Measurements from ENCODE around the gene KCNJ13. TPM values are rescaled to one million over a fixed set of nuclear protein-coding genes. Genes with fewer than 3 reads are reported as not detected.

The KCNJ13 gene
- total and polyA plus RNA-seq, 8 donors, result 0.37 TPM; not detected in 7

DNA sequence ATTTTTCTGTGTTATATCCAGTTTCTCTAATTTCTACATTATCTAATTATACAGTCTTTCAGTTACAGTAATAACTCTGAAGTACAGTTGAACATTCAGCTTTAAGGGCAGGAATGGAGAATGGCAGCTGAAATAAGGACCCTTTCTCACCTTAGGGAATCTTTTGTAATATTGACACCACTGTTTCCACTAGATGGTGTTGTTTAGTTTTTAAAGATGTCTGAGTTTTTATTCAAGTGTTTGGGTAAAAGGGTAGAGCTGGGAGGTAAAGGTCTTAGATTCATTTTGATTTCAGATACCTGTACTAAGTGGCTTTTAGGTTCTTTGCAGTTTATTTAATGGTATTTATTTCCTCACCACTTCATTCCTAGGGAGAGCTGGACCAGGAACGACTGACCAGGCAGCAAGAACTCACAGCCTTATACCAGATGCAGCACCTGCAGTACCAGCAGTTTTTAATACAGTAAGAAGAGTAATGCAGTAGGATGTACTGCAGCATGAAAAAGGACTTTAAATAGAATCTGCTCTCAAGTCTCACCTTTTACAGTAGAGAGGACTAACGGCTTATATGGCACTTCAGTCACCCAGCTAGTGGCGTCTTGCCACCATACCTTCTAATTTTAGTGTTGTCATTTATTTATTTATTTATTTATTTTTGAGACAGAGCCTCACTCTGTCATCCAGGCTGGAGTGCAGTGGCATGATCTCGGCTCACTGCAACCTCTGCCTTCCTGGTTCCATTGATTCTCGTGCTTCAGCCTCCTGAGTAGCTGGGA, 33.2 kb upstream of the KCNJ13 start:
- H3K36me3 ChIP-seq, result peaks cover 5 to 53% (median 25%) of the 10 kb centered on the region in 3 donors
- DNase-seq (no peak), FAIRE-seq (no peak), ATAC-seq (no peak)
- H3K27ac ChIP-seq, result no peak overlapping the region
- 90 to 94% methylated on average over 5 of the region's 5 CpGs for WGBS, 2 donors
- intact Hi-C loops (cut with DNase I), result no loop called here
- H3K9me3 ChIP-seq, result no peaks in the 10 kb centered on the region
- TF ChIP-seq, protein P1, sequence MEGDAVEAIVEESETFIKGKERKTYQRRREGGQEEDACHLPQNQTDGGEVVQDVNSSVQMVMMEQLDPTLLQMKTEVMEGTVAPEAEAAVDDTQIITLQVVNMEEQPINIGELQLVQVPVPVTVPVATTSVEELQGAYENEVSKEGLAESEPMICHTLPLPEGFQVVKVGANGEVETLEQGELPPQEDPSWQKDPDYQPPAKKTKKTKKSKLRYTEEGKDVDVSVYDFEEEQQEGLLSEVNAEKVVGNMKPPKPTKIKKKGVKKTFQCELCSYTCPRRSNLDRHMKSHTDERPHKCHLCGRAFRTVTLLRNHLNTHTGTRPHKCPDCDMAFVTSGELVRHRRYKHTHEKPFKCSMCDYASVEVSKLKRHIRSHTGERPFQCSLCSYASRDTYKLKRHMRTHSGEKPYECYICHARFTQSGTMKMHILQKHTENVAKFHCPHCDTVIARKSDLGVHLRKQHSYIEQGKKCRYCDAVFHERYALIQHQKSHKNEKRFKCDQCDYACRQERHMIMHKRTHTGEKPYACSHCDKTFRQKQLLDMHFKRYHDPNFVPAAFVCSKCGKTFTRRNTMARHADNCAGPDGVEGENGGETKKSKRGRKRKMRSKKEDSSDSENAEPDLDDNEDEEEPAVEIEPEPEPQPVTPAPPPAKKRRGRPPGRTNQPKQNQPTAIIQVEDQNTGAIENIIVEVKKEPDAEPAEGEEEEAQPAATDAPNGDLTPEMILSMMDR (IDR thresholded peaks at IDR 0.05), result no peak
- H3K27me3 ChIP-seq, result no peaks in the 10 kb centered on the region
- H3K4me1 ChIP-seq, result no peaks in the 10 kb centered on the region
- H3K4me3 ChIP-seq, result no peak overlapping the region

DNA sequence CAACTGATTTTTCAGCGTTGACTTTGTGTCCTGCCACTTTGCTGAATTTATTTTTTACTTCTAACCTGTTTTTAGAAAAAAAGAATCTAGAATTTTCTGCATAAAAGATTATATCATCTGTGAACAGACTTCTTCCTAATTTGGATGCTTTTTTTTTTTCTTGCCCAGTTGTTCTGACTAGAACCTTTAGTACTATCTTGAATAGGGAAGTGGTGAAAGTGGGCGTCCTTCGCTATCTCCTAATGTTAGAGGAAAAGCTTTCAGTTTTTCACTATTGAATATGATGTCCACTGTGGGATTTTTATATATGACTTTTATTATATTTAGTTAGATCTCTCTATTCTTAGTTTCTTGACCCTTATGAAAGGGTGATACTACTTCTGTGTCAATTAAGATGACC, 25.7 kb upstream of the KCNJ13 start:
- ATAC-seq, result no peak
- H3K4me1 ChIP-seq, result no peaks in the 10 kb centered on the region
- no peak overlapping the region for H3K27ac ChIP-seq
- no peaks in the 10 kb centered on the region for H3K27me3 ChIP-seq
- peak; percentile 17 for FAIRE-seq
- WGBS, 2 donors, result 81 to 100% methylated on average over 3 of the region's 3 CpGs
- intact Hi-C loops (cut with DNase I), result no loop called here
- H3K36me3 ChIP-seq, result peaks cover 3 to 9% (median 8%) of the 10 kb centered on the region in 3 donors
- TF ChIP-seq, protein P1 (IDR thresholded peaks at IDR 0.05), result no peak
- no peak overlapping the region for H3K4me3 ChIP-seq
- no peaks in the 10 kb centered on the region for H3K9me3 ChIP-seq
- no peak for DNase-seq

DNA sequence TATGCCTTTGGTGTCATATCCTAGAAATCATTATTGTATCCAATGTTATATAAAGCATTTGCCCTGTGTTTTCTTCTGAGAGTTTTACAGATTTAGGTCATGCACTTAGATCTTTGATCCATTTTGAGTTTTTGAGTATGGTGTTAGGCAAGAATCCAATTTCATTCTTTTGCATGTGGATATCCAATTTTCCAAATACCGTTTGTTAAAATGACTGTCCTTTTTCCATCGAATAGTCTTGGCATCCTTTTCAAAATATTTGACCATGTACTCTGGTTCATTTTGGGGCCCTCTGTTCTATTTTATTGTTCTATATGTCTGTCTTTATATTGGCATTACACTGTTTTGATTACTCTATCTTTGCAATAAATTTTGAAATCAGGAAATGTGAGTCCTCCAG, 23.8 kb upstream of the KCNJ13 start:
- intact Hi-C loops (cut with DNase I), result no loop called here
- Histone ChIP-seq H3K36me3 (peaks cover 3 to 15% (median 14%) of the 10 kb centered on the region in 3 donors), H3K9me3 (no peaks in the 10 kb centered on the region), H3K4me3 (no peak overlapping the region), H3K27ac (no peak overlapping the region), H3K4me1 (no peaks in the 10 kb centered on the region), H3K27me3 (no peaks in the 10 kb centered on the region)
- FAIRE-seq (no peak), ATAC-seq (no peak), DNase-seq (no peak)
- WGBS, 2 donors, result 77 to 91% methylated on average over 2 of the region's 2 CpGs
- TF ChIP-seq, protein P1 (IDR thresholded peaks at IDR 0.05), result no peak

DNA sequence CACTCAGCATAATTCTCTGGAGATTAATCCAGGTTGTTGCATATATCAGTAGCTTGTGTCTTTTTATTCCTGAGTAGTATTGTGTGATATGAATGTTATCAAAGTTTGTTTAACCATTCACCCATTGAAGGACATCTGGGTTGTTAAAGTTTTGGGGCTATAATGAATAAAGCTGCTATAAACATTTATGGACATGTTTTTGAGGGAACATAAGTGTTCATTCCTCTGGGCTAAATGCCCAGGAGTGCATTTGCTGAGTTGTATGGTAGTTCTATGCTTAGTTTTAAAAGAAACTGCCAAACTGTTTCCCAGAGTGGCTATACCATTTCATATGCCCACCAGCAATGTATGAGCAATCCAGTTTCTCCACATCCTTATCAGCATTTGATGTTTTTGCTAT, 21.8 kb upstream of the KCNJ13 start:
- FAIRE-seq (no peak), ATAC-seq (no peak), DNase-seq (no peak)
- no peaks in the 10 kb centered on the region for H3K9me3 ChIP-seq
- intact Hi-C loops (cut with DNase I), result no loop called here
- H3K4me1 ChIP-seq, result no peaks in the 10 kb centered on the region
- H3K27ac ChIP-seq, result no peak overlapping the region
- no peaks in the 10 kb centered on the region for H3K27me3 ChIP-seq
- TF ChIP-seq, protein P1 (IDR thresholded peaks at IDR 0.05), result no peak
- no peak overlapping the region for H3K4me3 ChIP-seq
- H3K36me3 ChIP-seq, result peaks cover 3 to 34% (median 14%) of the 10 kb centered on the region in 3 donors

DNA sequence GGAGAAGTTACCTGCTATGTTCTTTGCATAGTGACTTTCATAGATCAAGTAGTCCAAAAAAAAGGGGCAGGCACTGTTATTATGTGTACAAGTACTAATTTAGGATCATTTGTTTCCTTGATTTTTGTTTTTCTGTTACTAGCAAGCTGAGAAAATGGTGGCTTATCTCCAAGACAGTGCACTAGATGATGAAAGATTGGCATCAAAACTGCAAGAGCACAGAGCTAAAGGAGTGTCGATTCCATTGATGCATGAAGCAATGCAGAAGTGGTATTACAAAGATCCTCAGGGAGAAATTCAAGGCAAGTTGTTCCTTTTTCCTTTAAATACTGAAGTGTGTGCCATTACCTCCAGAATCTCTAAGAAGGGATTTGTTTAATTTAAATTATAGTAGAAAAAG, 19.6 kb upstream of the KCNJ13 start:
- Histone ChIP-seq H3K27ac (no peak overlapping the region), H3K9me3 (no peaks in the 10 kb centered on the region), H3K4me3 (no peak overlapping the region), H3K27me3 (no peaks in the 10 kb centered on the region), H3K36me3 (peaks cover 1 to 57% (median 23%) of the 10 kb centered on the region in 3 donors), H3K4me1 (no peaks in the 10 kb centered on the region)
- 97 to 100% methylated on average over 1 of the region's 1 CpG for WGBS, 2 donors
- no peak for ATAC-seq
- intact Hi-C loops (cut with DNase I), result no loop called here
- DNase-seq, result no peak
- TF ChIP-seq, protein P1 (IDR thresholded peaks at IDR 0.05), result no peak
- FAIRE-seq, result no peak

All from pancreas (tissue), 10 donors.